Measurements from ENCODE around the gene SCAMP1. TPM values are rescaled to one million over a fixed set of nuclear protein-coding genes. Genes with fewer than 3 reads are reported as not detected.

The SCAMP1 gene
- polyA plus RNA-seq, 1 of the 3 experiments (the other 2 are of a cell fraction): 11.5 TPM

GRCh38 chr5:78496373-78496772, 136.0 kb downstream of the SCAMP1 start:
- no peaks in the 10 kb centered on the region for H3K9me3 ChIP-seq
- peak overlapping the region in 1 of 2 experiments; percentile 65; a peak in 2 of 4 replicates for H3K27ac ChIP-seq (ENCODE audit: low read depth in 2 of 2, low read length in 1 of 2)
- no peak overlapping the region; the same call in 1 of the 2 replicates for H3K9ac ChIP-seq
- H3K4me2 ChIP-seq: peak overlapping the region; percentile 19; the same call in 1 of the 2 replicates
- TF ChIP-seq EP300 (IDR thresholded peaks at IDR 0.05; ENCODE audit: borderline replicate concordance in 1 of 2, low read depth in 1 of 2, low read length in 1 of 2): no peak
- TF ChIP-seq GABPA (IDR thresholded peaks at IDR 0.05; ENCODE audit: low read depth): no peak
- no peak for TF ChIP-seq TEAD4 (IDR thresholded peaks at IDR 0.05; ENCODE audit: borderline replicate concordance, insufficient read depth)
- H3K4me1 ChIP-seq (ENCODE audit: control insufficient read depth in 1 of 2, insufficient read depth in 2 of 2, low read depth in 1 of 2, low read length in 1 of 2): peaks cover 13 to 37% of the 10 kb centered on the region in 2 experiments
- no peaks in the 10 kb centered on the region for H3K27me3 ChIP-seq (ENCODE audit: insufficient read depth)
- no peaks in the 10 kb centered on the region for H4K20me1 ChIP-seq (ENCODE audit: insufficient read depth)
- ChIA-PET CTCF (interaction anchor here (0.7 to 1.3 kb wide), 4 partner anchors 13 to 468 kb away, joined by 3 read pairs; no protein-coding TSS in a partner anchor), POLR2A (interaction anchor here (0.7 kb wide), 1 partner anchor 8 kb away, joined by 3 read pairs; no protein-coding TSS in a partner anchor)
- no peak overlapping the region for H2AFZ ChIP-seq (ENCODE audit: low read depth)
- H3F3A ChIP-seq (replicated peaks; ENCODE audit: insufficient read depth): peaks cover 3% of the 10 kb centered on the region
- peaks cover 7 to 12% of the 10 kb centered on the region in 2 experiments for H3K36me3 ChIP-seq (replicated peaks in 1 of 2; ENCODE audit: control insufficient read depth in 1 of 2, insufficient read depth in 2 of 2, low read length in 1 of 2)
- H3K79me2 ChIP-seq (ENCODE audit: insufficient read depth): peaks cover 96% of the 10 kb centered on the region
- no peak for DNase-seq
- H3K4me3 ChIP-seq (ENCODE audit: low read depth in 2 of 2, low read length in 1 of 2): no peak overlapping the region
- no peaks in the 10 kb centered on the region for H3K9me2 ChIP-seq

- H3K79me2 ChIP-seq (ENCODE audit: insufficient read depth): peaks cover 96% of the 10 kb centered on the region
Measured at GRCh38 chr5:78497573-78498533, 137.4 kb downstream of the SCAMP1 start.

More at GRCh38 chr5:78497573-78498533, 137.4 kb downstream of the SCAMP1 start:
- no peaks in the 10 kb centered on the region for H3K9me3 ChIP-seq
- no peak overlapping the region for H2AFZ ChIP-seq (ENCODE audit: low read depth)
- 92% methylated on average over 13 of the region's 13 CpGs for WGBS (ENCODE audit: low lambda C conversion rate)
- H3K27ac ChIP-seq (ENCODE audit: low read depth in 2 of 2, low read length in 1 of 2): peak overlapping the region; percentile 50 to 99; a peak in 3 of 4 replicates
- no peak overlapping the region for H3K4me2 ChIP-seq
- DNase-seq: no peak
- H3K4me3 ChIP-seq (ENCODE audit: low read depth in 2 of 2, low read length in 1 of 2): no peak overlapping the region
- H3K27me3 ChIP-seq (ENCODE audit: insufficient read depth): no peaks in the 10 kb centered on the region
- TF ChIP-seq, protein P1, sequence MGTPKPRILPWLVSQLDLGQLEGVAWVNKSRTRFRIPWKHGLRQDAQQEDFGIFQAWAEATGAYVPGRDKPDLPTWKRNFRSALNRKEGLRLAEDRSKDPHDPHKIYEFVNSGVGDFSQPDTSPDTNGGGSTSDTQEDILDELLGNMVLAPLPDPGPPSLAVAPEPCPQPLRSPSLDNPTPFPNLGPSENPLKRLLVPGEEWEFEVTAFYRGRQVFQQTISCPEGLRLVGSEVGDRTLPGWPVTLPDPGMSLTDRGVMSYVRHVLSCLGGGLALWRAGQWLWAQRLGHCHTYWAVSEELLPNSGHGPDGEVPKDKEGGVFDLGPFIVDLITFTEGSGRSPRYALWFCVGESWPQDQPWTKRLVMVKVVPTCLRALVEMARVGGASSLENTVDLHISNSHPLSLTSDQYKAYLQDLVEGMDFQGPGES (IDR thresholded peaks at IDR 0.05; ENCODE audit: low read depth, low read length): no peak
- TF ChIP-seq RXRA (IDR thresholded peaks at IDR 0.05; ENCODE audit: borderline replicate concordance, low read depth) (no peak), TEAD4 (IDR thresholded peaks at IDR 0.05; ENCODE audit: borderline replicate concordance, insufficient read depth) (no peak), POLR2AphosphoS5 (IDR thresholded peaks at IDR 0.05; ENCODE audit: low read depth, low read length) (no peak), RCOR1 (IDR thresholded peaks at IDR 0.05; ENCODE audit: low read length) (no peak), EP300 (IDR thresholded peaks at IDR 0.05; ENCODE audit: borderline replicate concordance in 1 of 2, low read depth in 1 of 2, low read length in 1 of 2) (no peak), FOXM1 (IDR thresholded peaks at IDR 0.05; ENCODE audit: low read depth) (no peak), ELF1 (IDR thresholded peaks at IDR 0.05) (no peak), CHD2 (IDR thresholded peaks at IDR 0.05; ENCODE audit: low read length, partially characterized antibody) (no peak), ZBTB33 (IDR thresholded peaks at IDR 0.05; ENCODE audit: borderline replicate concordance, low read depth) (no peak), CTCF (IDR thresholded peaks at IDR 0.05) (no peak), GATA2 (CRISPR knock-in tag; IDR thresholded peaks at IDR 0.05) (no peak), MAX (IDR thresholded peaks at IDR 0.05; ENCODE audit: low read depth) (no peak), FOXJ3 (CRISPR knock-in tag; IDR thresholded peaks at IDR 0.05) (no peak), YY1 (IDR thresholded peaks at IDR 0.05; ENCODE audit: low read depth) (no peak)
- TF ChIP-seq, protein P2, sequence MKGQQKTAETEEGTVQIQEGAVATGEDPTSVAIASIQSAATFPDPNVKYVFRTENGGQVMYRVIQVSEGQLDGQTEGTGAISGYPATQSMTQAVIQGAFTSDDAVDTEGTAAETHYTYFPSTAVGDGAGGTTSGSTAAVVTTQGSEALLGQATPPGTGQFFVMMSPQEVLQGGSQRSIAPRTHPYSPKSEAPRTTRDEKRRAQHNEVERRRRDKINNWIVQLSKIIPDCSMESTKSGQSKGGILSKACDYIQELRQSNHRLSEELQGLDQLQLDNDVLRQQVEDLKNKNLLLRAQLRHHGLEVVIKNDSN (IDR thresholded peaks at IDR 0.05; ENCODE audit: borderline replicate concordance, low read depth): no peak
- no peak overlapping the region for H3K9ac ChIP-seq
- CTCF ChIA-PET: no interaction called here
- H3F3A ChIP-seq (replicated peaks; ENCODE audit: insufficient read depth): peaks cover 14% of the 10 kb centered on the region
- peaks cover 26 to 34% of the 10 kb centered on the region in 2 experiments for H3K4me1 ChIP-seq (ENCODE audit: control insufficient read depth in 1 of 2, insufficient read depth in 2 of 2, low read depth in 1 of 2, low read length in 1 of 2)
- no peaks in the 10 kb centered on the region for H4K20me1 ChIP-seq (ENCODE audit: insufficient read depth)
- no peaks in the 10 kb centered on the region for H3K9me2 ChIP-seq
- POLR2A ChIA-PET: interaction anchor here (0.9 kb wide), 1 partner anchor 137 kb away, joined by 3 read pairs; the partner anchor contains the start of gene SCAMP1
- peaks cover 11 to 12% of the 10 kb centered on the region in 2 experiments for H3K36me3 ChIP-seq (replicated peaks in 1 of 2; ENCODE audit: control insufficient read depth in 1 of 2, insufficient read depth in 2 of 2, low read length in 1 of 2)
